ENCODE results near the gene ATG9B.

DNA sequence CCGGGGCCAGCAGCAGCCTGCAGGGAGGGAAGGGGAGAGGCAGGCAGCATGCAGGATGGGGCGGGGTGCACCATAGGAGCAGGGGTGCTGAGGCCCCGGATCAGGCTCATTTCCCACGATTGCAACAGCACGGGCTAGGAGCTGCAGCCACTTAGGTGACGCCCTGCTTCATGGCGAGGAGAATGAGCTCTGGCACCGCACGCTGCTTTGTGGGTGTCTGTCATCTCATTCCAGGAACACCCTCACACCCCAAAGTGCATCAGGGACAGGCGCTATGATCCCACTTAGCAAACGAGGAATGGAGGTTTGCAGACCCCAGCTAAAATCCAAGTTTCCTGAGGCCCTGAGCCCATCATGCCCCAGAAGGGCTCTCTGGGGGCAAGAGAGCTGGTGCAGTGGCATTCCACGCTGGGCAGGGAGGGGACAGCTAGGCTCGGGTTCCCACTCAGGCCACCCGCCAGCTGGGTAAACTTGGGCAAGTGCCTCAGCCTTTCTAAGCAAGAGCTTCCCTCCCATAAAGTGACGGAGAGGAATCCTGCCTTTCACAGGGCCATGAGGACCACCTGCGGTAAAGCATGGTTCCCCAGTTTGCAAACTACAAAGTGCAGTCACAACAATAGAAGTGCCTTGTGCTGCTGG is 55.4 kb downstream of the ATG9B start:
- TF ChIP-seq, protein P1, sequence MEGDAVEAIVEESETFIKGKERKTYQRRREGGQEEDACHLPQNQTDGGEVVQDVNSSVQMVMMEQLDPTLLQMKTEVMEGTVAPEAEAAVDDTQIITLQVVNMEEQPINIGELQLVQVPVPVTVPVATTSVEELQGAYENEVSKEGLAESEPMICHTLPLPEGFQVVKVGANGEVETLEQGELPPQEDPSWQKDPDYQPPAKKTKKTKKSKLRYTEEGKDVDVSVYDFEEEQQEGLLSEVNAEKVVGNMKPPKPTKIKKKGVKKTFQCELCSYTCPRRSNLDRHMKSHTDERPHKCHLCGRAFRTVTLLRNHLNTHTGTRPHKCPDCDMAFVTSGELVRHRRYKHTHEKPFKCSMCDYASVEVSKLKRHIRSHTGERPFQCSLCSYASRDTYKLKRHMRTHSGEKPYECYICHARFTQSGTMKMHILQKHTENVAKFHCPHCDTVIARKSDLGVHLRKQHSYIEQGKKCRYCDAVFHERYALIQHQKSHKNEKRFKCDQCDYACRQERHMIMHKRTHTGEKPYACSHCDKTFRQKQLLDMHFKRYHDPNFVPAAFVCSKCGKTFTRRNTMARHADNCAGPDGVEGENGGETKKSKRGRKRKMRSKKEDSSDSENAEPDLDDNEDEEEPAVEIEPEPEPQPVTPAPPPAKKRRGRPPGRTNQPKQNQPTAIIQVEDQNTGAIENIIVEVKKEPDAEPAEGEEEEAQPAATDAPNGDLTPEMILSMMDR (IDR thresholded peaks at IDR 0.05) = no peak
- no peak for TF ChIP-seq TCF7L2 (IDR thresholded peaks at IDR 0.05; ENCODE audit: low read depth, low read length)

Data from Panc1 (cell line).